Measurements from ENCODE around the gene DYNC1I2. TPM values are rescaled to one million over a fixed set of nuclear protein-coding genes. Genes with fewer than 3 reads are reported as not detected.

DYNC1I2 gene
- total RNA-seq, 4 donors from 2014 or later: 99.6 to 116 (median 113) TPM

DNA sequence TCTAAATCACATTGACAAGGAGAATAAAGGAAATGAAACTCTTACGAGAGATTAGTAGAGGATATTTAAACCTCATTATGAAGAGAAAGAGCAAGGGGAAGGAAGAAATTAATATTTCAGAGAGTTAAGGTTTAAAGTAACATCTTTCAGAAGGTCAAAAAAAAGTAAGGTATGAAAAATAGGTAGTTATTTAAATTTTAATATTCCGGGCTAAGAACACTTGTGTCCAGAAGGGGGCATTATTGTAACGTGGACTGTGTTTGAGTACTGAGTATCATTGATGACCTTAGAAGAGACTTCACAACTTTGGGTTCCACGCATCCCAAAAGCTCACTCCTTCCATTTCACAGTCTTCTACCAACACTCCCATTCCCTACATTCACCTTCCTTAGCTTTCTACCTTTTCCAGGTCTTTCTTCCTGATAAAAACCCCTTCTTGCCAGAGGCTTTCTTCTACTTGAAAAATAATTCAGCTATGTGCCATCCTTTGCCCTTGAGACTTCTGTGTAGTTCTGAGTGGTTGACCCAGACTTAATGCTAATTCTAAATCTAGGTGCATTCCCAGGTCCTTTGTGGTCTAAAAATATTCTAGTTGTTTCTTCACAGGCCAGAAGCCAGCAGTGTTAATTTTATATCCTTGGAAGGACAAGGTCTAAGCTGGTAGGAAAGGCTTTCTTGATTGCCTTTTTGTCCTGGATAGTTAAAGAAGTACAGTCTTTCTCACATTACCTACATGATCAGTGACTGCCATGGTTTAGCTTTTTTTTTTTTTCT is 16.5 kb downstream of the DYNC1I2 start:
- Histone ChIP-seq H3K36me3 (peaks cover 0 to 20% (median 0%) of the 10 kb centered on the region in 3 donors), H3K4me3 (no peak overlapping the region), H3K27ac (no peak overlapping the region), H3K4me1 (peaks cover 0 to 52% (median 3%) of the 10 kb centered on the region in 4 donors), H3K27me3 (no peaks in the 10 kb centered on the region), H3K9me3 (no peaks in the 10 kb centered on the region)
- no peak for DNase-seq (ENCODE audit: low spot score in 2 of 2)
- TF ChIP-seq POLR2A (IDR thresholded peaks at IDR 0.05) (no peak), EP300 (IDR thresholded peaks at IDR 0.05) (no peak)
- TF ChIP-seq, protein P1, sequence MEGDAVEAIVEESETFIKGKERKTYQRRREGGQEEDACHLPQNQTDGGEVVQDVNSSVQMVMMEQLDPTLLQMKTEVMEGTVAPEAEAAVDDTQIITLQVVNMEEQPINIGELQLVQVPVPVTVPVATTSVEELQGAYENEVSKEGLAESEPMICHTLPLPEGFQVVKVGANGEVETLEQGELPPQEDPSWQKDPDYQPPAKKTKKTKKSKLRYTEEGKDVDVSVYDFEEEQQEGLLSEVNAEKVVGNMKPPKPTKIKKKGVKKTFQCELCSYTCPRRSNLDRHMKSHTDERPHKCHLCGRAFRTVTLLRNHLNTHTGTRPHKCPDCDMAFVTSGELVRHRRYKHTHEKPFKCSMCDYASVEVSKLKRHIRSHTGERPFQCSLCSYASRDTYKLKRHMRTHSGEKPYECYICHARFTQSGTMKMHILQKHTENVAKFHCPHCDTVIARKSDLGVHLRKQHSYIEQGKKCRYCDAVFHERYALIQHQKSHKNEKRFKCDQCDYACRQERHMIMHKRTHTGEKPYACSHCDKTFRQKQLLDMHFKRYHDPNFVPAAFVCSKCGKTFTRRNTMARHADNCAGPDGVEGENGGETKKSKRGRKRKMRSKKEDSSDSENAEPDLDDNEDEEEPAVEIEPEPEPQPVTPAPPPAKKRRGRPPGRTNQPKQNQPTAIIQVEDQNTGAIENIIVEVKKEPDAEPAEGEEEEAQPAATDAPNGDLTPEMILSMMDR (IDR thresholded peaks at IDR 0.05): peak in 3 of 5 experiments; percentile 18 to 35 (median 30)
- WGBS, 2 donors: 55 to 57% methylated on average over 4 of the region's 4 CpGs

DNA sequence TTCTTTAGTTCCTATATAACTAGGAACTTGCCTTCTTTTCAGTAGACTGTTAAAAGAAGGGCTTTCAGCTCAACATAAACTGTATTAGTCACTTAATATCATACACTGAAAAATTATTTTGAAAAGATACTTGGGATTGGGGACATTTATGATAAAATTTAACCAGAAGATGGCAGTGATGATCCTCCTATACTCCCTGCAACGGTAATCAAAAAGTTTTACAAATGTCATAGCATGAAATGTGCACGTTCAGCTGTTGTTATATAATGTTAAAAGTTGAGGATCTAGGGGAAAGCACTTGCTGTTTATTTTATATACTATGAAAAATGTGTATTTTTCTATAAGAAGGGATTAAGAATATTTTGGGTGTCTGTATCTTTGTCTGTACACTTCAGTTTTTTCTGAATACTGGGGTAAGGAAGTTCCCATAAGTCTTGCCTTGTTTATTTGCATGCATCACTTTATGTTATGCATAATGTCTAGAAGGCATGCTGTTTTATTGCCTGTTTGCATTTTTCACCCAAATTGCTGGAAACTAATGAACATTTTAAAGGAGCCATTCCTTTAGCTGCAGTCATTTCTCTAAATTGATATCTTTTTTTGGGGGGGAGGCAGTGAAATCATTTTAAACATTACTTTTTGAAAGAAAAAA is 19.0 kb downstream of the DYNC1I2 start:
- 3 to 11% methylated on average over 2 of the region's 2 CpGs for WGBS, 2 donors
- H3K27me3 ChIP-seq: no peaks in the 10 kb centered on the region
- peaks cover 0 to 7% (median 0%) of the 10 kb centered on the region in 3 donors for H3K36me3 ChIP-seq
- H3K4me3 ChIP-seq: no peak overlapping the region
- H3K4me1 ChIP-seq: peaks cover 0 to 42% (median 3%) of the 10 kb centered on the region in 4 donors
- TF ChIP-seq POLR2A (IDR thresholded peaks at IDR 0.05) (no peak), EP300 (IDR thresholded peaks at IDR 0.05) (no peak)
- TF ChIP-seq, protein P1 (IDR thresholded peaks at IDR 0.05): peak in 3 of 5 experiments; percentile 8 to 14 (median 13)
- no peak for DNase-seq (ENCODE audit: low spot score in 2 of 2)
- H3K27ac ChIP-seq: no peak overlapping the region
- H3K9me3 ChIP-seq: no peaks in the 10 kb centered on the region

DNA sequence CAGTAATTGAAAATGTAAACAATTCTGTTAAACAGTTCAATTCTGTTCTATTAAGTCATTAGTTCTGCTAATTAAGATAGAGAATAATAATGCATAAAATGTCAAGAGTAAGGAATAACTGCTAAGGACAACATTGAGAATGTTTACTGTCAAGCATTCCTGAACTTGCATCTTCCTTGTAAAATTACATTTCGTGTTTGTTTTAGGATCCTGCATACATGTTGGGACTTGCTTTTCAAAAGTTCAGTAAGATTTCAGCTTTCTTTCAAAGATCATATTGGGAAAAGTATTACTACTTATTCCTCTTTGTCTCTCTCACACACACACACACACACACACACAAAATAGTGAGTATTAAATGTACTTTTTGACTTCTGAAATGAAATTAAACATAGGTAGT is 20.5 kb downstream of the DYNC1I2 start:
- TF ChIP-seq EP300 (IDR thresholded peaks at IDR 0.05): no peak
- TF ChIP-seq, protein P1 (IDR thresholded peaks at IDR 0.05): no peak
- TF ChIP-seq POLR2A (IDR thresholded peaks at IDR 0.05): no peak
- 83 to 91% methylated on average over 1 of the region's 1 CpG for WGBS, 2 donors
- no peak for DNase-seq (ENCODE audit: low spot score in 2 of 2)
- no peaks in the 10 kb centered on the region for H3K27me3 ChIP-seq
- H3K4me1 ChIP-seq: peaks cover 0 to 41% (median 0%) of the 10 kb centered on the region in 4 donors
- H3K27ac ChIP-seq: no peak overlapping the region
- H3K36me3 ChIP-seq: peaks cover 0 to 7% (median 3%) of the 10 kb centered on the region in 3 donors
- no peak overlapping the region for H3K4me3 ChIP-seq
- H3K9me3 ChIP-seq: no peaks in the 10 kb centered on the region

DNA sequence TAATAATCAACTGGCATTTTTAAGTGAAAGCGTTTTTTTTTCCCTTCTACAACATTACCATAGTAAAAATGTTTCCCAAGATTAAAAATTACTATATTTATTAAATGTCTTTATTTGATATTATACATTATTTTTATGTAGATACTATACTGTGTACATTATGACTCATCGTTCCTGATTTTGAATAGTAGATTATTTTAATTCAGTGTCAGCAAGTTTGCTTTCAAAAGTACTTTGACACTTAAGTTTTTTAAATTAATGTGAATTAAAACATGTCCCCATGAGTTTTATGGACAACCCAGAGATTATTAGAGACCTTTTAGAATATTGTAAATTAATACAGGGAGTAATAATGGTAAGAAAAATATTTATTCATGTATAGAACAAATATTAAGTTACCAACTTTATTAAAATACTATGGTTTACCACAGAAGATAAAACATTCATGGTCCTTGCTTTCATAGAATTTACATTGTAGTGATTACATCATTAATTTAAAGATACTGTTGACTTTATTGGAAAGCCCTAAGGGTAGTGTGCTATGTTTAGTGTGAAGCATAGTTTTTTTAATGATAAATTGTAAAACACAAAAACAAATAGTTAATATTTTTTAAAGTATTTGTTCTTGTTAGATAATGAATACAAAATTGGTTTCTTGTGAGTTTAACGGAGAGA is 21.9 kb downstream of the DYNC1I2 start:
- no peaks in the 10 kb centered on the region for H3K9me3 ChIP-seq
- H3K27me3 ChIP-seq: no peaks in the 10 kb centered on the region
- peaks cover 0 to 7% (median 3%) of the 10 kb centered on the region in 3 donors for H3K36me3 ChIP-seq
- H3K27ac ChIP-seq: no peak overlapping the region
- peaks cover 0 to 29% (median 0%) of the 10 kb centered on the region in 4 donors for H3K4me1 ChIP-seq
- TF ChIP-seq POLR2A (IDR thresholded peaks at IDR 0.05) (no peak), EP300 (IDR thresholded peaks at IDR 0.05) (no peak)
- TF ChIP-seq, protein P1 (IDR thresholded peaks at IDR 0.05): no peak
- no peak for DNase-seq (ENCODE audit: low spot score in 2 of 2)
- H3K4me3 ChIP-seq: no peak overlapping the region
- WGBS, 2 donors: 82 to 88% methylated on average over 3 of the region's 3 CpGs

All from tibial nerve (tissue), 4 donors.